Spinal cord (tissue), 10 donors: ENCODE measurements around the gene ACADS. TPM values are rescaled to one million over a fixed set of nuclear protein-coding genes. Genes with fewer than 3 reads are reported as not detected.

Experiments
- DNase-seq, 6 donors: peaks; one replicate each; pipeline versions ENCODE4 v3.0.0 to v3.0.0-alpha.2; 2013 to 2015; ENCODE audit warnings: low spot score in 6 of 6, low read depth in 4 of 6
- H3K27ac ChIP-seq: one replicate; pipeline ENCODE4 v1.5.1; 2013; ENCODE audit warnings: low read depth, low read length, control low read depth
- H3K27me3 ChIP-seq: one replicate; pipeline ENCODE4 v1.6.1; 2013; ENCODE audit warnings: low read length; ENCODE audit not compliant: control insufficient read depth, insufficient read depth
- H3K36me3 ChIP-seq: one replicate; pipeline ENCODE4 v1.6.1; 2013; ENCODE audit warnings: low read length; ENCODE audit not compliant: control insufficient read depth, insufficient read depth
- H3K4me1 ChIP-seq: one replicate; pipeline ENCODE4 v1.6.1; 2013; ENCODE audit warnings: low read length; ENCODE audit not compliant: control insufficient read depth, insufficient read depth
- H3K4me3 ChIP-seq: one replicate; pipeline ENCODE4 v1.5.1; 2013; ENCODE audit warnings: low read depth, low read length, control low read depth
- H3K9me3 ChIP-seq: one replicate; pipeline ENCODE4 v1.6.1; 2013; ENCODE audit warnings: low read length; ENCODE audit not compliant: control insufficient read depth, insufficient read depth
- WGBS: methylation state at CpG from one replicate; pipeline ENCODE4 v1.1.5; 2013; ENCODE audit warnings: missing lambda C conversion rate; ENCODE audit not compliant: insufficient coverage; 5-methylcytosine and 5-hydroxymethylcytosine counted together
- long read RNA-seq, 4 donors: transcript quantifications; one replicate each; lab custom pipeline, GENCODE V29; 2026
- polyA plus RNA-seq, 2 donors: library from polyadenylated mRNA; unstranded; fragments of 120-200 nt; gene quantifications; one replicate each; pipeline ENCODE4 v1.2.1, GENCODE V29; 2013; ENCODE audit not compliant: insufficient read length in 2 of 2
- total RNA-seq, 2 donors: library from RNA; depleted of rRNA in 1 of 2; stranded (reverse); fragments of 120-200 nt in 1 of 2; fragments of >200 nt in 1 of 2; gene quantifications; one replicate each; pipeline versions ENCODE4 v1.2.3 to v1.2.4, GENCODE V29; 2013 to 2014
- donor health status: healthy.

The ACADS gene, protein sequence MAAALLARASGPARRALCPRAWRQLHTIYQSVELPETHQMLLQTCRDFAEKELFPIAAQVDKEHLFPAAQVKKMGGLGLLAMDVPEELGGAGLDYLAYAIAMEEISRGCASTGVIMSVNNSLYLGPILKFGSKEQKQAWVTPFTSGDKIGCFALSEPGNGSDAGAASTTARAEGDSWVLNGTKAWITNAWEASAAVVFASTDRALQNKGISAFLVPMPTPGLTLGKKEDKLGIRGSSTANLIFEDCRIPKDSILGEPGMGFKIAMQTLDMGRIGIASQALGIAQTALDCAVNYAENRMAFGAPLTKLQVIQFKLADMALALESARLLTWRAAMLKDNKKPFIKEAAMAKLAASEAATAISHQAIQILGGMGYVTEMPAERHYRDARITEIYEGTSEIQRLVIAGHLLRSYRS
- total RNA-seq (10 to 100 TPM in 1 of 2 donors, 1 to 10 TPM in 1; 6.7 to 11.9 TPM), polyA plus RNA-seq (10 to 100 TPM; 11.8 to 12.7 TPM)
- long read RNA-seq, donor 1, partial matches to known transcripts: 0 of 2 reads
- long read RNA-seq, donor 1, other reads (novel, unspliced or antisense): 0 of 2 reads
- long read RNA-seq, donor 2, partial matches to known transcripts: 0 of 1 reads
- long read RNA-seq, donor 2, other reads (novel, unspliced or antisense): 0 of 1 reads
- long read RNA-seq, donor 3, partial matches to known transcripts: 0 of 1 reads
- long read RNA-seq, donor 3, other reads (novel, unspliced or antisense): 0 of 1 reads
- long read RNA-seq, donor 4, transcript ACADS-201 (10 exons, 1,950 nt): major isoform, 9 of 32 reads
- long read RNA-seq, donor 4, partial matches to known transcripts: 22 of 32 reads
- long read RNA-seq, donor 4, other reads (novel, unspliced or antisense): 0 of 32 reads

DNA sequence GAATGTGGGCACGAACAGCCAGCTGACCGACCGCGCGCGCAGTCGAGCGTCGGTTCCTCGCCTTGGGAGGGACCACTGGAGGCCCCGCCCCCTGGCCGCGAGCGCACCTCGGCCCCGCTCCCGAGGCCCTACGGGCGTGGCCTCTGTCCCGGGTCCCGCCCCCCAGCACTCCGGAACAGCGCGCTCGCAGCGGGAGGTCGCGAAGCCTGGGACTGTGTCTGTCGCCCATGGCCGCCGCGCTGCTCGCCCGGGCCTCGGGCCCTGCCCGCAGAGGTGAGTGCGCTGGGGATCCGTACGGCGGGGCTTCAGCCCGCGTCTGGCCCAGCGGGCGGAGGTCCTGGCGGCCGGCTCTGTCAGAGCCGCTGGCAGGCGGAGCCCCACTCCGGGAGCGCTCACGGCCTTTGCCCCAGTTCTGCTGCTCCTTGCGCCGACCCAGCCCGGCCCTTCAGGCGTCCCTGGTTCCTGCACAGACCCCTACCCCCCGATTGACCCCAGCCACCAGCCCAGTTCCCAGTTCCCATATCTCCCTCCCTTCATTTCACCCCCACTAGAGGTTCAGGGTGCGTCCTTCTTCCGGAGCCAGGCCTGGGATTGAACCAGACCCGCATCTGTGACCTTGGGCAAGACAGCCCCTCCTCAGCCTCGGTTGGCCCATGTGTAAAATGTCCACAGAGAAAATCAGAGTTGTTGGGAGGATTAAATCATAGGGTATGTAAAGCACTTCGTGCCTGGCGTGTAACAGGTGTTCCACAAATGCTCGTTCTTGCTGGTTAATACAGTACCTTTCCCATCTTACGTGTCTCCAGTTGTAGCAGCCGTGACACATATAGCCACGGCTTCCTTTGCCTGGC, at the start of gene ACADS:
Gene ACADS (plus strand): TSS at position 168 of the 851 bp plus-strand sequence. CDS start 60 bp downstream, at position 228.
- H3K27me3 ChIP-seq: no peaks in the 10 kb centered on the region
- peaks cover 43% of the 10 kb centered on the region for H3K36me3 ChIP-seq
- peak within 1 kb of the TSS; percentile 56 for H3K4me3 ChIP-seq
- WGBS: 10% methylated on average over 65 of the region's 66 CpGs
- peaks cover 21% of the 10 kb centered on the region for H3K4me1 ChIP-seq
- peak within 1 kb of the TSS; percentile 61 for H3K27ac ChIP-seq
- peak in 3 of 6 donors; percentile 73 to 92 (median 89) for DNase-seq
- no peaks in the 10 kb centered on the region for H3K9me3 ChIP-seq

GRCh38 chr12:120677765-120678473, 47.7 kb upstream of the ACADS start:
- 75% methylated on average over 6 of the region's 7 CpGs for WGBS

GRCh38 chr12:120678572-120678971, 47.1 kb upstream of the ACADS start:
- no peak overlapping the region for H3K27ac ChIP-seq

More at GRCh38 chr12:120677765-120678473, 47.7 kb upstream of the ACADS start:
- no peak overlapping the region for H3K4me3 ChIP-seq
- no peaks in the 10 kb centered on the region for H3K27me3 ChIP-seq
- DNase-seq: no peak
- no peaks in the 10 kb centered on the region for H3K4me1 ChIP-seq
- H3K36me3 ChIP-seq: no peaks in the 10 kb centered on the region
- no peak overlapping the region for H3K27ac ChIP-seq
- no peaks in the 10 kb centered on the region for H3K9me3 ChIP-seq

GRCh38 chr12:120680165-120680738, 45.4 kb upstream of the ACADS start:
- WGBS: 40% methylated on average over 2 of the region's 5 CpGs
- Histone ChIP-seq H3K27ac (no peak overlapping the region), H3K9me3 (no peaks in the 10 kb centered on the region), H3K27me3 (no peaks in the 10 kb centered on the region), H3K36me3 (no peaks in the 10 kb centered on the region), H3K4me1 (no peaks in the 10 kb centered on the region), H3K4me3 (no peak overlapping the region)
- no peak for DNase-seq

More at GRCh38 chr12:120678572-120678971, 47.1 kb upstream of the ACADS start:
- H3K4me3 ChIP-seq: no peak overlapping the region
- H3K27me3 ChIP-seq: no peaks in the 10 kb centered on the region
- no peaks in the 10 kb centered on the region for H3K9me3 ChIP-seq
- no peaks in the 10 kb centered on the region for H3K36me3 ChIP-seq
- no peak for DNase-seq
- 80% methylated on average over 1 of the region's 8 CpGs for WGBS
- no peaks in the 10 kb centered on the region for H3K4me1 ChIP-seq

DNA sequence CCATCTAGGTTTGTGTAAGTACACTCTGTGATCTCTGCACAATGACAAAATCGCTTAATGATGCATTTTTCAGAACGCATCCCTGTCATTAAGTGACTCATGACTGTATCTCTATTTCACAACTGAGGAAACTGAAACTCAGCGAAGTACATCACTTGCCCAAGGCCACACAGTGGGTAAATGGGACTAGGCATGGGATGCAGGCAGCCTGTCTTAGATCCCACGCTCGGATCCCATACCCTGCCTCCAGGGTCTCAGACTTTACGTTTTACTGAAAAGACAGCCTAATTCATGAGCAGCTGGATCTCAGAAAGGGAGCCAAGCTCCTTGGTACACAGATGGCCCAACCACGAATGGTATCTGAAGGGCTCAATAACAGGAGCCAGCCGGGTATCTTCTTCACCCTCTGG, 41.1 kb upstream of the ACADS start:
- WGBS: 73% methylated on average over 8 of the region's 8 CpGs
- Histone ChIP-seq H3K4me1 (peaks cover 18% of the 10 kb centered on the region), H3K27ac (no peak overlapping the region), H3K9me3 (no peaks in the 10 kb centered on the region), H3K36me3 (no peaks in the 10 kb centered on the region), H3K4me3 (no peak overlapping the region), H3K27me3 (no peaks in the 10 kb centered on the region)
- DNase-seq: no peak

GRCh38 chr12:120685522-120685921, 40.1 kb upstream of the ACADS start:
- Histone ChIP-seq H3K27me3 (no peaks in the 10 kb centered on the region), H3K4me1 (peaks cover 19% of the 10 kb centered on the region), H3K9me3 (no peaks in the 10 kb centered on the region), H3K27ac (no peak overlapping the region), H3K4me3 (no peak overlapping the region), H3K36me3 (no peaks in the 10 kb centered on the region)
- DNase-seq: no peak
- no CpG with 5 or more reads among the region's 3 CpGs for WGBS

GRCh38 chr12:120686151-120686689, 39.4 kb upstream of the ACADS start:
- Histone ChIP-seq H3K9me3 (no peaks in the 10 kb centered on the region), H3K36me3 (no peaks in the 10 kb centered on the region), H3K27ac (peak overlapping the region; percentile 97), H3K4me3 (peak overlapping the region; percentile 85), H3K27me3 (no peaks in the 10 kb centered on the region), H3K4me1 (peaks cover 19% of the 10 kb centered on the region)
- WGBS: under 1% methylated on average over 43 of the region's 46 CpGs
- peak; percentile 92 to 99 (median 94) for DNase-seq

- H3K4me3 ChIP-seq: peak within 1 kb of the TSS; percentile 85
- no peaks in the 10 kb centered on the region for H3K36me3 ChIP-seq
- peaks cover 19% of the 10 kb centered on the region for H3K4me1 ChIP-seq
- WGBS: under 1% methylated on average over 82 of the region's 84 CpGs
- peak; percentile 95 to 99 (median 98) for DNase-seq
- H3K9me3 ChIP-seq: no peaks in the 10 kb centered on the region
- H3K27me3 ChIP-seq: no peaks in the 10 kb centered on the region
- H3K27ac ChIP-seq: peak within 1 kb of the TSS; percentile 97
Observed at GRCh38 chr12:120686690-120687577, 38.7 kb upstream of the ACADS start, which contains the start of gene MLEC. Gene MLEC, plus strand, starts transcription at chr12:120687149. Its CDS starts 148 bp downstream, at chr12:120687297.
